Central memory CD8-positive, alpha-beta T cell (primary cell): Measurements from ENCODE around the gene AMOT.

ENCODE experiments used
- ATAC-seq: fragments of 150-1000 bp; cut with Tn5 transposase; replicated peaks from 2 replicates; pipeline ENCODE4 v1.10.0; 2022; ENCODE audit warnings: mild to moderate bottlenecking, moderate FRiP score, moderate number of reproducible peaks; ENCODE audit not compliant: poor library complexity, severe bottlenecking; ENCODE audit errors: extremely low read depth
- DNase-seq, 2 donors: peaks; one replicate each; pipeline ENCODE4 v3.0.0; 2021; ENCODE audit warnings: low spot score in 2 of 2
- H3K27ac Mint-ChIP-seq: one replicate; pipeline ENCODE4 v1.8.0; 2022; ENCODE audit warnings: low read depth, mild to moderate bottlenecking, moderate library complexity, mixed read lengths
- H3K27me3 Mint-ChIP-seq: one replicate; pipeline ENCODE4 v1.8.0; 2022; ENCODE audit warnings: mixed read lengths
- H3K36me3 Mint-ChIP-seq: one replicate; pipeline ENCODE4 v1.8.0; 2022; ENCODE audit warnings: mild to moderate bottlenecking, moderate library complexity, mixed read lengths; ENCODE audit not compliant: insufficient read depth
- H3K4me1 Mint-ChIP-seq: one replicate; pipeline ENCODE4 v1.8.0; 2022; ENCODE audit warnings: mixed read lengths
- H3K4me3 Mint-ChIP-seq: one replicate; pipeline ENCODE4 v1.8.0; 2022; ENCODE audit warnings: mild to moderate bottlenecking, moderate library complexity, mixed read lengths
- H3K9me3 Mint-ChIP-seq: one replicate; pipeline ENCODE4 v1.8.0; 2022; ENCODE audit warnings: mixed read lengths

Gene AMOT

DNA sequence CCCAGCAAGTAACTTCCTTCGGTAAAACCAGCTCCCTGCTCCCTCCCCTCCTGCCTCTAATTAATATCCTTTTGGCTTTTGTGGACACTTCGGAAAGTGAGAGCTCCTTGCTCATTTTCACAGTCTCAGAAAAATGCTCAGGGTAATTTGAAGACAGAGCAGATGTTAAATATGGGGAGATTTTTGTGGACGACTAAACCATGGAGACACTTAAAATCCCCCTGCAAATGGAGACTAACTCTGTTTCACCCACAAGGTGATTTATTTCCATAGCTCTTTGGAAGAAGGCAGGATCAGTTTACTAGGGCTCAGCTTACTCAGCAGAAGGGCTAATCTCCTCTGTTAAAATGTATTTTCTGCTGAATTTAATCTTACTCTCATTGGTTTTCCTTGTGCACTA lies 12.2 kb upstream of the AMOT start:
- no peak for DNase-seq
- H3K4me1 Mint-ChIP-seq: peaks cover 15% of the 10 kb centered on the region

DNA sequence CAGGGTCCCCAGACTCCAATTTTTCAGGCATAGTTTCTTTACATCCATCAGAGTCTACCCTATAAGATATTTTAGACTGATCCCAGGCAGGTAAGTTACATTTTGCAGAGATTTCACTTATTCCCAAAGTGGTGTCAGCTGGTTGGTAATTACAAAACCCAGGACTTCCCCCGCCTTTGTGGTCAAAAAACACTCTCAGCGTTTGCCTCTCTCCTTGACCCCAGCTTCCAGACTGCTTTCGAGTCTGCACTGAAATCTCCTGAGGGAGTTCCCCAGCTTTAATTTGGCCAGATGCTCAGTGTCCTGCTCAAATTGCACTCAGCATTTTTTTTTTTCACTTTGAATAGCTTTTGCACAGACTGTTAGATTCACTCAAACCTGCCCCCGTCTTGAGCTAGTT lies 11.2 kb upstream of the AMOT start:
- H3K4me3 Mint-ChIP-seq: no peak overlapping the region
- no peaks in the 10 kb centered on the region for H3K27me3 Mint-ChIP-seq
- no peaks in the 10 kb centered on the region for H3K9me3 Mint-ChIP-seq
- no peak overlapping the region for H3K27ac Mint-ChIP-seq
- no peak for ATAC-seq
- H3K4me1 Mint-ChIP-seq: peaks cover 15% of the 10 kb centered on the region
- H3K36me3 Mint-ChIP-seq: no peaks in the 10 kb centered on the region
- DNase-seq: no peak

More for the DNA sequence above, 12.2 kb upstream of the AMOT start:
- H3K27ac Mint-ChIP-seq: no peak overlapping the region
- H3K27me3 Mint-ChIP-seq: no peaks in the 10 kb centered on the region
- H3K9me3 Mint-ChIP-seq: no peaks in the 10 kb centered on the region
- H3K36me3 Mint-ChIP-seq: no peaks in the 10 kb centered on the region
- ATAC-seq: no peak
- H3K4me3 Mint-ChIP-seq: no peak overlapping the region

DNA sequence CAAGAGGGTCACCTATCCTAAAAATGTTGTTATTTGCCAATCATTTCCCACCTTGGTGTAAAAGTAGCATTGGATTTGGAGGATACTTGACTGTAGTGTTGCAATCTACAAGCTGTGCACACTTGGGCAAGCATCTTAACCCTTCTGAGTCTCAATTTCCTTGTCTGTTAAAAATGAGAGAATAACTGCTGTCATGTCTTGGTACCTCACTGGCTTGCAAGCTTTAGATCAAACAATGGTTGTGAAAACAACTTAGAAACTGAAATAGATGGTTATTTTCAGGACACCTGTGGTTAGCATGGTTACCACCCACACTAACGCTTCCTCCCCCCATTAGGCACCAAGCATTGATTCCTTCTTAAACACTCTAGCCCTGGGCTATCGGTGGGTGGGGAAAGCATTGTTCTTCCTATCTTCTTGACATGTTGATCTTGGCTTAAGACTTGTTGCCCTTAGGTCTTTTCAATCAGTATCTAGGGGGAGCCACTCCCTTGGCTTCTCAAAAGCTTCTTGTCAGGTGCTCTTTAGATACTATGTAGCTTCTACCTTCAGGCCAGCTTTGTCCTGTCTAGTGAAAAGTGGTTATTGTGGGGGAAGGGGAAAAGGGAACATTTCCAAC lies 10.6 kb upstream of the AMOT start:
- Mint-ChIP-seq H3K27ac (no peak overlapping the region), H3K9me3 (no peaks in the 10 kb centered on the region), H3K27me3 (no peaks in the 10 kb centered on the region), H3K4me3 (no peak overlapping the region), H3K36me3 (no peaks in the 10 kb centered on the region), H3K4me1 (peaks cover 15% of the 10 kb centered on the region)
- DNase-seq: no peak
- peak; percentile 52 for ATAC-seq

DNA sequence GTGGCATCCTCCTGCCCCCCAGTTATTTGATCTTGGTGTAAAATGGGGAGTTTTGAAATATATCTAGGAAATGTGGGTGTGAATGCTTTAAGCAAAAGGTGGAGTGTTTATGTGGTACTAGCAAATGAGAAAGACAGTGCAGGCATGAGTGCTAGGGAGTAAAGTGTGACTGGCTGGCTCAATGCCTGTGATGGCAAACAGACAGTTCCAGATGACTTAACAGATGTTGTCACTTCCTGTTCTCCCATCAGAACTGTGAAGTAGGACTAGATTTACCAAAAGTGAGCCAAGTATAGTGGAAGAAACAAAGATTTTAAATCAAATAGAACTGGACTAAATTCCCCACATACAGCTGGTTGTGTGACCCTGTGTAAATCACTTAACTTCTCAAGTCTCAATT lies 8.4 kb upstream of the AMOT start:
- H3K36me3 Mint-ChIP-seq: no peaks in the 10 kb centered on the region
- H3K9me3 Mint-ChIP-seq: no peaks in the 10 kb centered on the region
- no peak for ATAC-seq
- no peak for DNase-seq
- no peak overlapping the region for H3K4me3 Mint-ChIP-seq
- peaks cover 15% of the 10 kb centered on the region for H3K4me1 Mint-ChIP-seq
- no peak overlapping the region for H3K27ac Mint-ChIP-seq
- H3K27me3 Mint-ChIP-seq: no peaks in the 10 kb centered on the region

DNA sequence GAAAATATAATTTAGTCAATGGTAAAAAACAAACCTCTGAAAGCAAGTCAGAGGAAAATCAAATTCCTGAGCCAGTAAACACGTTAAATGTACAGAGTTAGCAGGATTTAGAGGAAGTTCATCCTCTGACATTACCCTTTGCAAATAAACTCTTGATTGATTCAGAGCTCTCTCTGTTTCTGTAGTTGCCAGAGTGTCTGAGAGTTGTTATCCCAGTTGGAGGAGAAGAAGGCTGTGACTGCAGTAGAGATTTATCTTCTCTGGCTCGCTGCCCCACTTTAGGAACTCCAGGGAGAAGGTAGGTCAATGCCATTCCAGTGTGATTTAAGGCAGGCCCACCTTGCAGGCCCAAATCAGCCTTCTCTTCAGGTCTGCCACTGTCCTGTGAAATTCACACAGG lies 6.2 kb upstream of the AMOT start:
- Mint-ChIP-seq H3K27me3 (no peaks in the 10 kb centered on the region), H3K4me1 (peaks cover 10% of the 10 kb centered on the region), H3K27ac (no peak overlapping the region), H3K4me3 (no peak overlapping the region), H3K9me3 (no peaks in the 10 kb centered on the region), H3K36me3 (no peaks in the 10 kb centered on the region)
- no peak for DNase-seq
- no peak for ATAC-seq

DNA sequence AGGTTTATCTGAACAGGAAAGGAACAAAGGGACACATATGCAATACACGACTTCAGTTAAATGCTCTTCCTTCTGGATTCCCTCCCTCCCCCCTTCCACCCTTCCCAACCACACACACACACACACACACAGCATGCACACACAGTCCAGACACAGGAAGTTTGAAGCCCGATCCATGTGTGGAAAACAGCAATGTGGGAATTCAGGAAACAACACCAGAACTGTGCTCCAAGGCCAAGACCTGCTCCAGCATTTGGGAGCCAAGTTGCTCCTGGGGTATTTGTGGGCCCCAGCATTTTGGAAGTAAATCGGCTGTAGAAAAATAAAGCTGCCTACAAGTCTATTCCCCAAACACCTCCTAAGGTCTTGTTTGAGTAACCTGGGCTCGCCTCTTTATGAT lies 5.6 kb upstream of the AMOT start:
- DNase-seq: no peak
- H3K27ac Mint-ChIP-seq: no peak overlapping the region
- H3K36me3 Mint-ChIP-seq: no peaks in the 10 kb centered on the region
- ATAC-seq: no peak
- no peaks in the 10 kb centered on the region for H3K9me3 Mint-ChIP-seq
- H3K27me3 Mint-ChIP-seq: no peaks in the 10 kb centered on the region
- no peak overlapping the region for H3K4me3 Mint-ChIP-seq
- peaks cover 5% of the 10 kb centered on the region for H3K4me1 Mint-ChIP-seq

DNA sequence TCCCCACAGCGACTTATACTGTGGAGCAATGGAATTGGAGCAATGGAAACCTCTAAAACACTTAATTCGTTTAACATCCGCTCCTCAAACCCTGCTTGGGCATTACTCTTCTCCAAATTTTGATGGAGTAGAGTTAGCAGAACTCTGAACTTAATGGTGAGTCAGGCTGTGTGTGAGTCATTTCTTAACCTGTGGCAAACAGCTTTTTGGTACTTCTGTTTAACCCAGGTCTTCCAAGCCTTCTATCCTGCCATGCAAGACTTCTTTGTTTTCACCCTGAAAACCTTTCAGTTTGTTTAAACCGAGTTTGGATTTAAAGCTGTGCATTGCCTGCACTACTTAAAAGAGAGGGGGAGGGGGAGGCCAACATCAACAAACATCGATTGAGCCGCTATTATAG lies 3.6 kb upstream of the AMOT start:
- ATAC-seq (no peak), DNase-seq (no peak)
- Mint-ChIP-seq H3K27ac (no peak overlapping the region), H3K36me3 (peaks cover 5% of the 10 kb centered on the region), H3K27me3 (no peaks in the 10 kb centered on the region), H3K9me3 (no peaks in the 10 kb centered on the region), H3K4me1 (peaks cover 11% of the 10 kb centered on the region), H3K4me3 (no peak overlapping the region)

DNA sequence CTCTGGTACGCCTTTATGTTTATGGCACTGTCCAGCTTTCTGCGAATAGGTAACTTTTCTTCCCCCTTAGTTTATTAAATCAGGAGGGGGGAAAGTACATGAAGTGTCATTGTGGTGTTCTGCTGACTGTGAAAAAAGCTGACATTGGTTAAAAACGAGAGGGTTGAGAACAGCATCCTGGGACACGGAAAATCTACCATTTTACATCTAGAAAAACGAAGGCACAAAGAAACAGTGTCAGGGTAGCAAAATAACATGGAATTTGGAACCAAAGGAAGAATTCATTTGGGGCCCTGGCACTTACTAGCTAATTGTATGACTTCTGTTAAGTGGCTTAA lies 1.2 kb upstream of the AMOT start:
- H3K4me3 Mint-ChIP-seq: peak overlapping the region; percentile 92
- H3K4me1 Mint-ChIP-seq: peaks cover 11% of the 10 kb centered on the region
- H3K36me3 Mint-ChIP-seq: peaks cover 5% of the 10 kb centered on the region
- peak overlapping the region; percentile 32 for H3K27ac Mint-ChIP-seq
- ATAC-seq (no peak), DNase-seq (no peak)
- H3K9me3 Mint-ChIP-seq: no peaks in the 10 kb centered on the region
- H3K27me3 Mint-ChIP-seq: no peaks in the 10 kb centered on the region

DNA sequence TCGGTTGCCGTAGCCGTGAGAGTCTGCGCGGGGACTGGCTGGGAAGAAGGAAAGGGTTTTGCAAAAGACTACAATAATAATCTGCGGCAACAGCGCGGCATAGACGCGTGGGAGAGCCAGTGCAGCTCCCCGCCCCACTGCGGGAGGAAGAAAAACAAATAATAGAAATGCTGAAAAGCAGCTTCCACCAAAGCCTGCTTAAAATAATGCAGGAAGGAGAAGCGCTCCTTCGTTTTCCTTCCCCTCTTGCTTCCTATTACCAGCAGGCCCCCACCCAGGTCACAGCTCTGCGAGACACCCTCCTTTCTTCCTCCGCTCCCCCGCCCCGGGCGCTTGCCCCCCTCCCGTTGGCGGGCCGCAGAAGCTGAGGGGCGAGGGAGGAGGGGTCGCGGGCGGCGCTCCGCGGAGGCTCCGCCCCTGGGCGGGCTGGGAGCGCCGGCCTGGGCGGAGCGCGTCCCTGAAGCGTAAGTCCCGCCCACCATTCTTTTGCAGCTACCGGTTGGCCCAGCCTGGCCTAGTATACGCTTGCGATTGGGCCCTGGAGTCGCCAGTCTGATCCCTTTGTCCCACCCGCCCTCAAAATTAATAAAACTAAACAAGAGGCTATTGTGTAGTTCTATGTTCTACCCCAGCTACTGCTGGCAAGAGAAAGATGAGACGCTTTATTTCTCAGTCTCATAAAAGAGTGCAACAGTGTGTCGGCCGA lies 636 bp upstream of the AMOT start:
- Mint-ChIP-seq H3K27ac (peak overlapping the region; percentile 66), H3K9me3 (no peaks in the 10 kb centered on the region), H3K36me3 (peaks cover 5% of the 10 kb centered on the region), H3K27me3 (no peaks in the 10 kb centered on the region), H3K4me1 (peaks cover 11% of the 10 kb centered on the region), H3K4me3 (peak overlapping the region; percentile 92)
- peak; percentile 45 to 59 for DNase-seq
- peak; percentile 90 for ATAC-seq

DNA sequence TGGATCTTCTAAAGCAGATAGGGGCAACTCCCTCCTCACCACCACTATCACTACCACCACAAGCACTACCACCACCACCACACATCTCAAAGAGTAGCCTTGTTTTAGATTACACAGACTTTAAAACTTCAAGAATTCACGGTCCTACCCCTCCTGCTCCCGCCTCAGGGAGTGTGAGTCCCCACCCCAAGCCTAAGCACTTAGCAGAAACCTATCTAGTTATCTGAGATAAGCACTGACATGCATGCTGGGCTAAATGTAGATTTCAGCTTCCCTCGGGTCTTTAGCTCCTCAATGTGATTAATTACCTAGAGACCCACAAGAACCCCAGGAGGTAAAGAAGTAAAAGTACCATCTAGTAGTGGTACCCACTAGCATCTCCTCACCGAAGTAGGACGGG lies 775 bp downstream of the AMOT start:
- Mint-ChIP-seq H3K27me3 (no peaks in the 10 kb centered on the region), H3K4me3 (peak overlapping the region; percentile 92), H3K27ac (peak overlapping the region; percentile 66), H3K9me3 (no peaks in the 10 kb centered on the region), H3K4me1 (peaks cover 11% of the 10 kb centered on the region), H3K36me3 (peaks cover 5% of the 10 kb centered on the region)
- ATAC-seq (no peak), DNase-seq (no peak)

DNA sequence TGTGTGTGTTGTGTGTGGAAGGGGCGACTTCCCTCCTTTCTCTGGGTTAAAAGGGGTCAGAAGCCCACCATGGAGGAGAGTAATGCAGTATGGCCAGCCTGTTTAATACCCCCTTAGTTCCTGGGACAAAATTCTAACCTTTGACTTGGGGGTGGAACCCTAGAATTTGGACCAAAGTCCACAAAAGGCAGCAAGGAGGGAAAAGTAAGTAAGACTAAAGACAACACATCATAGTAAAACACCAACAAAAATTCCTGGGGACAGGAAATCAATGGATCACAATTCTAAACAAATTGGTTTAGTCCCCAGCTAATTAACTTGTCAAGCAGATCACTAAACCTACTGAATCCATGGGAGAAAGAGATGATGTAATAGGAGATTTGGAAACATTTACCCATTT lies 3.1 kb downstream of the AMOT start:
- H3K36me3 Mint-ChIP-seq: peaks cover 5% of the 10 kb centered on the region
- H3K4me1 Mint-ChIP-seq: peaks cover 11% of the 10 kb centered on the region
- no peaks in the 10 kb centered on the region for H3K9me3 Mint-ChIP-seq
- H3K27me3 Mint-ChIP-seq: no peaks in the 10 kb centered on the region
- ATAC-seq (no peak), DNase-seq (no peak)
- H3K27ac Mint-ChIP-seq: no peak overlapping the region
- H3K4me3 Mint-ChIP-seq: no peak overlapping the region

DNA sequence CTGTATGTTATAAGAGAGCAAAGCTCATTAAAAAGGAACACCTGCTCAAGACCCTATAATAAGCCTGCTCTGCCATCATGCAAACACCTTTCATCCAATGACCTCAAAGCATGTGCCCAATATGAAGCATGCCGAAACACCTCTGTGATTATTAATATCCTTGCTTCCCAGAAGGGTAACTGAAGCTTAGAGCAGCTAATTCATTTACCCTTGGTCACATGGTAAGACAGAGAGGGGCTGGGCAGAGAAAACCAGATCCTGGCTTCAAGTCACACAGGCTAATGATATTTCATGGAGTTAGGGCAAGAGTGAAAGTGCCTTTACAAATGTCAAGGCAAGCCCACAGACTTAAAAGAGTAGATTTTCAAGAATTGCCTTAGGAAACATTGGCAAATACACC lies 5.6 kb downstream of the AMOT start:
- no peak for ATAC-seq

DNA sequence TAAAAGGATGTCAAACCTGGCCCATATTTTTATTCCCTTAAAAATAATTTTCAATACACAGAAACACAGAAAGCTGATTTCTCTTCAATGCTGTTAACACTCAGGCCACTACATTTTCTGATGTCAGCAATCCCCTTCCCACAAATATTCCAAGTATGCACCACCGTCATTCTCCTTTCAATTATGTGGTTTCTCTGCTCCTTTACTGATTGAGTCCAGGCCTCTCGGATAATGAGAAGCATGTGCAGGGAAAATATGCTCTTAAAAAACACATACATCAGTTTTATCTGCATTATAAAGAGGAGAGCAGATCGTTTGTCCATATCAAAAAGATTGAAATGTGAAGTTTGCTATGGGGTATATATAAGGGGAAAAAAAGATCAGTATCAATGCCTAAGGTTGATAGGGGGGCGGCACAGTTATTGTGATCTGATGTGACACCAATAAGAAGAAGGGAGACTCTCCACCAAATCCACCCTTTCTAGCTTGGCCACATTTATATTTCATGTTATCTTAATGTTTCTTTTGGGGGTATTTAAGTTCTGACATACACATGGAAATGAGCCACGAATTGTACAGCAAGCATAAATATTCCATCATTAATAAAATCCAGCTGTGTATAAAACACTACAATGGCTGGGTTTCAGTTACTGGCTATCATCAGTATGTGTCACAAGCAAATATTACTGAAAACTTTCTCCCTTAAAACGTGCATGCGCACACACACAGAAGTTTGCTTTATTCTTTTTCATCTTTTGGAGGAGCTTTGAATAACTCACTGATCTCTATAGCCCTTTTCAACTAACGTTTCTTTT lies 6.4 kb downstream of the AMOT start:
- Mint-ChIP-seq H3K36me3 (peaks cover 3% of the 10 kb centered on the region), H3K27ac (no peak overlapping the region), H3K4me1 (no peaks in the 10 kb centered on the region), H3K9me3 (no peaks in the 10 kb centered on the region), H3K4me3 (no peak overlapping the region), H3K27me3 (no peaks in the 10 kb centered on the region)
- DNase-seq: no peak
- ATAC-seq: no peak

More for the DNA sequence above, 5.6 kb downstream of the AMOT start:
- H3K4me3 Mint-ChIP-seq: no peak overlapping the region
- peaks cover 7% of the 10 kb centered on the region for H3K4me1 Mint-ChIP-seq
- DNase-seq: no peak
- no peaks in the 10 kb centered on the region for H3K27me3 Mint-ChIP-seq
- H3K27ac Mint-ChIP-seq: no peak overlapping the region
- peaks cover 3% of the 10 kb centered on the region for H3K36me3 Mint-ChIP-seq
- H3K9me3 Mint-ChIP-seq: no peaks in the 10 kb centered on the region
